K562 (cell line): ENCODE measurements around the gene UNC13A. TPM values are rescaled to one million over a fixed set of nuclear protein-coding genes. Genes with fewer than 3 reads are reported as not detected.

ENCODE experiments used
- ATF1 ChIP-seq, 2 experiments: fragments of 450-650 bp in 1 of 2; IDR thresholded peaks; 2 replicates each; pipeline ENCODE4 v1.6.1; 2016; ENCODE audit warnings: missing compliant biosample characterization in 1 of 2, missing genetic modification characterization in 1 of 2
- CBFB ChIP-seq: sonication (generic); formaldehyde crosslinking; IDR thresholded peaks from 2 replicates; pipeline ENCODE4 v1.4.0; 2020; ENCODE audit warnings: mild to moderate bottlenecking, missing genetic modification reagents
- FIP1L1 ChIP-seq: fragments of 200-400 bp; formaldehyde crosslinking; IDR thresholded peaks from 2 replicates; pipeline ENCODE4 v1.6.1; 2018; ENCODE audit warnings: mild to moderate bottlenecking, low read depth, low read length; ENCODE audit not compliant: poor library complexity, severe bottlenecking
- HDAC1 ChIP-seq, 2 experiments: fragments of 450-650 bp; IDR thresholded peaks; 2 replicates each; pipeline ENCODE4 v1.6.1; 2016 to 2017; ENCODE audit warnings: inconsistent platforms in 1 of 2, mild to moderate bottlenecking in 1 of 2, moderate library complexity in 1 of 2
- HMGN3 ChIP-seq: IDR thresholded peaks from 2 replicates; pipeline ENCODE4 v1.6.1; 2011; ENCODE audit warnings: borderline replicate concordance, low read depth, mild to moderate bottlenecking, mixed read lengths, low read length; ENCODE audit not compliant: insufficient read length; ENCODE audit errors: extremely low read depth
- NONO ChIP-seq, 2 experiments: fragments of 200-400 bp in 1 of 2; fragments of 450-650 bp in 1 of 2; formaldehyde crosslinking in 1 of 2; IDR thresholded peaks; 2 replicates each; pipeline ENCODE4 v1.6.1; 2017; ENCODE audit warnings: low read depth in 2 of 2, mild to moderate bottlenecking in 2 of 2, moderate library complexity in 2 of 2, low read length in 1 of 2
- PML ChIP-seq: IDR thresholded peaks from 2 replicates; pipeline ENCODE4 v1.6.1; 2012; ENCODE audit warnings: low read length, inconsistent platforms
- POLR2A ChIP-seq: fragments of 450-650 bp; conservative IDR thresholded peaks from 2 replicates; pipeline ENCODE4 v1.6.1; 2016
- PRPF4 ChIP-seq: fragments of 200-400 bp; formaldehyde crosslinking; IDR thresholded peaks from one replicate; pipeline ENCODE4 v1.6.1; 2017; ENCODE audit warnings: low read length, low read depth, mild to moderate bottlenecking; ENCODE audit not compliant: insufficient read depth, poor library complexity, severe bottlenecking
- RAD51 ChIP-seq: fragments of 450-650 bp; IDR thresholded peaks from 2 replicates; pipeline ENCODE4 v1.7.1; 2016; ENCODE audit warnings: low read depth, mild to moderate bottlenecking, borderline replicate concordance
- SMARCA4 ChIP-seq: fragments of 450-650 bp; IDR thresholded peaks from 2 replicates; pipeline ENCODE4 v1.6.1; 2016
- TFAP4 ChIP-seq: sonication (generic); formaldehyde crosslinking; IDR thresholded peaks from 2 replicates; pipeline ENCODE4 v1.8.0; 2022; ENCODE audit warnings: missing genetic modification reagents, mild to moderate bottlenecking, moderate library complexity, borderline replicate concordance
- TOE1 ChIP-seq, 2 experiments: fragments of 450-650 bp in 1 of 2; sonication (generic) in 1 of 2; formaldehyde crosslinking in 1 of 2; IDR thresholded peaks; 2 replicates each; pipeline versions ENCODE4 v1.7.1 to v1.8.0; 2016 to 2022; ENCODE audit warnings: borderline replicate concordance in 2 of 2, mild to moderate bottlenecking in 2 of 2, antibody characterized with exemption in 1 of 2, inconsistent platforms in 1 of 2, low read depth in 1 of 2, missing genetic modification reagents in 1 of 2, moderate library complexity in 1 of 2
- ZBTB43 ChIP-seq: sonication (generic); formaldehyde crosslinking; IDR thresholded peaks from 2 replicates; pipeline ENCODE4 v1.8.0; 2023; ENCODE audit warnings: mild to moderate bottlenecking, missing genetic modification reagents
- ZBTB7A ChIP-seq: IDR thresholded peaks from 2 replicates; pipeline ENCODE4 v1.6.1; 2011; ENCODE audit warnings: low read depth, mild to moderate bottlenecking, low read length, moderate library complexity, borderline replicate concordance; ENCODE audit not compliant: control insufficient read depth
- ZNF274 ChIP-seq: IDR thresholded peaks from 2 replicates; pipeline ENCODE4 v1.6.1; 2011; ENCODE audit warnings: low read depth, mild to moderate bottlenecking, low read length, moderate library complexity, borderline replicate concordance
- polyA plus RNA-seq, 8 experiments: library from polyadenylated mRNA; depleted of rRNA in 4 of 8; stranded (reverse) in 5 of 8; unstranded in 3 of 8; fragments of >200 nt; fragmentation: Nextera tagmentation in 2 of 8; fragmentation: Illumina TruSeq in 1 of 8; extraction: Ambion mirVana in 2 of 8; extraction: Trizol in 1 of 8; gene quantifications; 2 replicates each; pipeline versions ENCODE4 v1.2.1 to v1.2.3, GENCODE V29; 2011 to 2014; ENCODE audit warnings: inconsistent platforms in 1 of 8, missing spikeins in 1 of 8
- total RNA-seq, 7 experiments: library from RNA; depleted of rRNA in 6 of 7; stranded (reverse); fragments of >200 nt in 6 of 7; fragmentation: Illumina TruSeq in 2 of 7; extraction: Trizol in 2 of 7; gene quantifications; 2 replicates each; pipeline versions ENCODE4 v1.2.1 to v1.2.3, GENCODE V29; 2011 to 2021; ENCODE audit warnings: low replicate concordance in 1 of 7
- TF ChIP-seq, protein P1 (sequence below): fragments of 450-650 bp; formaldehyde crosslinking; IDR thresholded peaks from 2 replicates; pipeline ENCODE4 v1.4.0; 2020; ENCODE audit warnings: mild to moderate bottlenecking, mixed read lengths
- TF ChIP-seq, protein P2 (sequence below): fragments of 450-650 bp; IDR thresholded peaks from 2 replicates; pipeline ENCODE4 v1.6.1; 2018; ENCODE audit not compliant: partially characterized antibody

Gene UNC13A
- total and polyA plus RNA-seq, 9 of the 15 experiments (the other 6 are each of a cell fraction or from before 2014, with no cell fraction given), result 0.03 to 1.0 (median 0.25) TPM

GRCh38 chr19:17718947-17719711, 31.0 kb upstream of the UNC13A start, which contains the start of gene MAP1S (continued):
- TF ChIP-seq NONO (IDR thresholded peaks at IDR 0.05; ENCODE audit: low read depth in 2 of 2, low read length in 1 of 2), result peak in 1 of 2 experiments; percentile 29; a peak in 1 of 4 replicates
- no peak for TF ChIP-seq ZNF274
- no peak for TF ChIP-seq FIP1L1
- TF ChIP-seq ZBTB43, result 0 out of 2 replicates have a peak, but pooled peaks have one; percentile 60
- peak; percentile 83 for TF ChIP-seq POLR2A
- no peak for TF ChIP-seq CBFB (CRISPR knock-in tag)
- TF ChIP-seq TOE1 (IDR thresholded peaks at IDR 0.05; ENCODE audit: borderline replicate concordance), result peak; percentile 70; the same call in 1 of the 2 replicates
- no peak for TF ChIP-seq TOE1 (CRISPR knock-in tag; IDR thresholded peaks at IDR 0.05; ENCODE audit: borderline replicate concordance, low read depth)
- TF ChIP-seq ATF1 (CRISPR knock-in tag; IDR thresholded peaks at IDR 0.05), result no peak
- peak; percentile 20; the same call in 1 of the 2 replicates for TF ChIP-seq ATF1 (tag; IDR thresholded peaks at IDR 0.05)
- TF ChIP-seq, protein P1, sequence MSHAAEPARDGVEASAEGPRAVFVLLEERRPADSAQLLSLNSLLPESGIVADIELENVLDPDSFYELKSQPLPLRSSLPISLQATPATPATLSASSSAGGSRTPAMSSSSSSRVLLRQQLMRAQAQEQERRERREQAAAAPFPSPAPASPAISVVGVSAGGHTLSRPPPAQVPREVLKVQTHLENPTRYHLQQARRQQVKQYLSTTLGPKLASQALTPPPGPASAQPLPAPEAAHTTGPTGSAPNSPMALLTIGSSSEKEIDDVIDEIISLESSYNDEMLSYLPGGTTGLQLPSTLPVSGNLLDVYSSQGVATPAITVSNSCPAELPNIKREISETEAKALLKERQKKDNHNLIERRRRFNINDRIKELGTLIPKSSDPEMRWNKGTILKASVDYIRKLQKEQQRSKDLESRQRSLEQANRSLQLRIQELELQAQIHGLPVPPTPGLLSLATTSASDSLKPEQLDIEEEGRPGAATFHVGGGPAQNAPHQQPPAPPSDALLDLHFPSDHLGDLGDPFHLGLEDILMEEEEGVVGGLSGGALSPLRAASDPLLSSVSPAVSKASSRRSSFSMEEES, result peak; percentile 46
- peak; percentile 36 for TF ChIP-seq HMGN3
- TF ChIP-seq TFAP4, result peak; percentile 13; the same call in 1 of the 2 replicates
- TF ChIP-seq RAD51, result peak; percentile 60
- peak; percentile 88 for TF ChIP-seq ZBTB7A
- TF ChIP-seq SMARCA4, result no peak
- TF ChIP-seq HDAC1 (IDR thresholded peaks at IDR 0.05), result peak in 1 of 2 experiments; percentile 44; a peak in 1 of 4 replicates
- TF ChIP-seq PRPF4, result no peak
- TF ChIP-seq, protein P2, sequence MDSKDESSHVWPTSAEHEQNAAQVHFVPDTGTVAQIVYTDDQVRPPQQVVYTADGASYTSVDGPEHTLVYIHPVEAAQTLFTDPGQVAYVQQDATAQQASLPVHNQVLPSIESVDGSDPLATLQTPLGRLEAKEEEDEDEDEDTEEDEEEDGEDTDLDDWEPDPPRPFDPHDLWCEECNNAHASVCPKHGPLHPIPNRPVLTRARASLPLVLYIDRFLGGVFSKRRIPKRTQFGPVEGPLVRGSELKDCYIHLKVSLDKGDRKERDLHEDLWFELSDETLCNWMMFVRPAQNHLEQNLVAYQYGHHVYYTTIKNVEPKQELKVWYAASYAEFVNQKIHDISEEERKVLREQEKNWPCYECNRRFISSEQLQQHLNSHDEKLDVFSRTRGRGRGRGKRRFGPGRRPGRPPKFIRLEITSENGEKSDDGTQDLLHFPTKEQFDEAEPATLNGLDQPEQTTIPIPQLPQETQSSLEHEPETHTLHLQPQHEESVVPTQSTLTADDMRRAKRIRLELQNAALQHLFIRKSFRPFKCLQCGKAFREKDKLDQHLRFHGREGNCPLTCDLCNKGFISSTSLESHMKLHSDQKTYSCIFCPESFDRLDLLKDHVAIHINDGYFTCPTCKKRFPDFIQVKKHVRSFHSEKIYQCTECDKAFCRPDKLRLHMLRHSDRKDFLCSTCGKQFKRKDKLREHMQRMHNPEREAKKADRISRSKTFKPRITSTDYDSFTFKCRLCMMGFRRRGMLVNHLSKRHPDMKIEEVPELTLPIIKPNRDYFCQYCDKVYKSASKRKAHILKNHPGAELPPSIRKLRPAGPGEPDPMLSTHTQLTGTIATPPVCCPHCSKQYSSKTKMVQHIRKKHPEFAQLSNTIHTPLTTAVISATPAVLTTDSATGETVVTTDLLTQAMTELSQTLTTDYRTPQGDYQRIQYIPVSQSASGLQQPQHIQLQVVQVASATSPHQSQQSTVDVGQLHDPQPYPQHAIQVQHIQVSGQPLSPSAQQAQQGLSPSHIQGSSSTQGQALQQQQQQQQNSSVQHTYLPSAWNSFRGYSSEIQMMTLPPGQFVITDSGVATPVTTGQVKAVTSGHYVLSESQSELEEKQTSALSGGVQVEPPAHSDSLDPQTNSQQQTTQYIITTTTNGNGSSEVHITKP, result no peak
- peak; percentile 41; the same call in 1 of the 2 replicates for TF ChIP-seq PML
